ENCODE measurements around the gene STX11.

- TF ChIP-seq GATA3 (IDR thresholded peaks at IDR 0.05; ENCODE audit: low read depth, low read length) (no peak), GATA2 (IDR thresholded peaks at IDR 0.05; ENCODE audit: low read depth, low read length) (no peak)
These were observed 15.6 kb upstream of the STX11 start for GRCh38 chr6:144134737-144135136.
